22Rv1 (cell line): ENCODE measurements around the gene ALX4.

Experiments used
- H3K27ac ChIP-seq: fragments of 450-650 bp; 2 replicates; pipeline ENCODE4 v1.5.1; 2017
- CTCF ChIP-seq: fragments of 450-650 bp; IDR thresholded peaks from 2 replicates; pipeline ENCODE4 v1.5.1; 2017; ENCODE audit warnings: mild to moderate bottlenecking
- ZFX ChIP-seq: fragments of 450-650 bp; IDR thresholded peaks from 2 replicates; pipeline ENCODE4 v1.6.1; 2017; ENCODE audit warnings: antibody characterized with exemption, borderline replicate concordance

ALX4 gene

GRCh38 chr11:44258839-44259420, 51.0 kb downstream of the ALX4 start:
- no peak overlapping the region for H3K27ac ChIP-seq
- TF ChIP-seq ZFX (no peak), CTCF (no peak)

- H3K27ac ChIP-seq = no peak overlapping the region
- no peak for TF ChIP-seq CTCF
- no peak for TF ChIP-seq ZFX
These were observed 51.8 kb downstream of the ALX4 start for GRCh38 chr11:44258190-44258489.

GRCh38 chr11:44257338-44258189, 52.4 kb downstream of the ALX4 start:
- no peak overlapping the region for H3K27ac ChIP-seq
- TF ChIP-seq CTCF (no peak), ZFX (no peak)

- TF ChIP-seq CTCF = no peak
- TF ChIP-seq ZFX = no peak
- H3K27ac ChIP-seq = no peak overlapping the region
These were observed 53.2 kb downstream of the ALX4 start for GRCh38 chr11:44256673-44257291.

GRCh38 chr11:44255406-44256071, 54.4 kb downstream of the ALX4 start:
- H3K27ac ChIP-seq = no peak overlapping the region
- TF ChIP-seq ZFX (no peak), CTCF (no peak)

GRCh38 chr11:44252999-44253602, 56.8 kb downstream of the ALX4 start:
- H3K27ac ChIP-seq = no peak overlapping the region
- TF ChIP-seq CTCF = no peak
- no peak for TF ChIP-seq ZFX
